ENCODE measurements around the gene PRICKLE2.

The PRICKLE2 gene

GRCh38 chr3:64247991-64248646, 22.9 kb upstream of the PRICKLE2 start:
- no peak for DNase-seq

- no peak for DNase-seq
Observed at GRCh38 chr3:64244011-64244942, 19.0 kb upstream of the PRICKLE2 start.

DNA sequence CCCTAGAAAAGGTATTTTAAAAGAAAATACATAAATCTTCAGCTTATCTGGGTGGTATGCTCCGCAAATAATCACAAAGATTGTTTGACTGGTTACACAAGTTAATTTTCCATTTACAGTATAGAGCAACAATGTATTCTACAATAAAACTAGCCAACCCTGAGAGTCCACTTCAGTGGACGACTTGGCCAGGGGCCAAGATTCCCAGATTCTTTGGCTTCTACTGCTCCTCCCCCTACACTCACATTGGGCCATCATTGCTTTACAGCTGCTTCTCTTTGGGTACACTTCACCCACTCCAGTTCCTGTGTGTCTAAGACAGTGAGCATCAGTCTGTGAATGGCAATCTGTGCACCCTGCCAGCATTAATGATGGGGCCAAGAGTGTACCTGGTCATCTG, 17.2 kb upstream of the PRICKLE2 start:
- no peak for DNase-seq

DNA sequence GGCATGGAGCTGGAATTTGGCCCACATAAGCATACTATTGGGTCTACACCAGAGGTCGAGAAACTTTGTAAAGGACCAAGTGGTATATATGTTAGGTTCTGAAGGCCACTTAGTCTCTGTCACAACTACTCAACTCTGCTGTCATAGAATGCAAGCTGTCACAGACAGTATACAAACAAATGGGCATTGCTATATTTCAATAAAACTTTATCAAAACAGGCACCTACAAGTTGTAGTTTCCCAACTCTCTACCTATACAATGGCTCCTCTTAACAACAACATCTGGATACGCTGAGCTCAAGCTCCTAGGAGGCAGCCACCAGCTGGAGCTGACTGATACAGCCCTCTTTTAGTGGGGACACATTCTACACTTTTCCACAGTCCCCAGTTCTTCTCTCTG, 15.7 kb upstream of the PRICKLE2 start:
- DNase-seq = no peak

DNA sequence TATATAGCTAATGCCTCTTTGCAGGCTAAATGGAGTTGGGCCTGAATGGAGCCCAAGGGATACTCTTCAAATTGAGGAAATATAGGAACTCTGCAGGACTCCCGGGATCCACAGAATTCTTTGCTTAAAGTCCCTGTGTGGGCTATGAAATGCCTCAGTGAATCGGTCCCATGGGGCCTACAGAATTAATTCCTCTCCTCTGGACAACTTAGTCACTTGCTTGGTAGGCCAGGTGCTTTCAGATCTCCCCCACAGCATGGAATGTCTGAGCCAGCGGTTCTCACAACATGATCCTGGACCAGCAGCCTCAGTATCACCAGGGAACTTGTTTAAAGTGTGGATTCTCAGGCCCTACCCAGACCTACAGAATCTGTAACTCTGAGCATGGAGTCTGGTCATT, 15.1 kb upstream of the PRICKLE2 start:
- no peak for DNase-seq

GRCh38 chr3:64239841-64240240, 14.6 kb upstream of the PRICKLE2 start:
- DNase-seq = no peak

DNA sequence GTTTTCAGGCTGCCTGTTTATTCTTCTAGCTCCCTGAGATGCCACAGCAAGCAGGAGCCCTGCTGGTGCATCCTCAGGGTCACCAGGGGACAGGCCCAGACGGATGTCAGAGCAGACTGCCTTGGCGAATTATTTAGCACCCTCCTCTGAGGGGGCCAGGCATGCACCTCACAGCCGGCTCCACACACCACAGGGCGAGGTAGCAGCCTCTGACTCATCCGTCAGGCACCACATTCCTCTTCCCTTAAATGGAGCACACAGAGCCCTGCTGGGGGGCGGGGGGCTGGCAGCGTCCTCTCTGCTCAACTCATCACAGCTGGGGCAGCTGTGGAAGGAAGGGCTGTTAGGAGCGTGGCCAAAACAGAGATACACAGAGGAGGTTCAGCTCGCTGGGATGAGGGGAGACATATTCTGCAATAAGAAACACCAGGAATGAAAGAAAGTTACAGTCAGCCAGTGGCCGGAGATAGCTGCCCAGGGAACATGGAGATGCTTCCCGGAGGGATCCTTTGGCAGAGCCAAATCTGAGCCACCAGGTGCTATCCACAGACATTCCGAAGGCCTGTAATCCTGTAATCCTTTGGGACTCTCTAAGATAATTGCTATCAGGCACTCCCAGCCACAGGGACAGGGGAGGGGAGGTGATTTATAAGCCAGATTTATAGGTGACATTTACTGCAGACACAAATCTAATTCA, 13.9 kb upstream of the PRICKLE2 start:
- no peak for DNase-seq

DNA sequence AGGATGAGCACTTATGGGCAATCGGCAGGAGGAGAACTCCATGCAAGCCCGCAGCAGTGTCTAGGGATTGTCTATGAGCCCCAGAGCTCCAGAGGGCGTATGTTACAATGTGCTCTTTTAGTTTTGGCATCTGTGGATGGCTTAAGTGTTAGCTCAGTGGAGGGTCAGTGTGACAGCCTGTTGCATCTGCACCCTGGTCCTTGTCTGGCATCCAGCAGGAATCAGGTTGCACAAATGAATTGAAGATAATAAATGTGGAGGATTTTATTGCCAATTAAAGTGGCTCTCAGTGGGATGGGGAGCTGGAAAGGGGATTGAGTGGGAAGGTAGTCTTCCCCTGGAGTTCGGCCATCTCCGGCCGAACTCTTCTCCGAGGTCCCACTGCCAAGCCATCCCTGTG, 11.8 kb upstream of the PRICKLE2 start:
- DNase-seq = no peak

DNA sequence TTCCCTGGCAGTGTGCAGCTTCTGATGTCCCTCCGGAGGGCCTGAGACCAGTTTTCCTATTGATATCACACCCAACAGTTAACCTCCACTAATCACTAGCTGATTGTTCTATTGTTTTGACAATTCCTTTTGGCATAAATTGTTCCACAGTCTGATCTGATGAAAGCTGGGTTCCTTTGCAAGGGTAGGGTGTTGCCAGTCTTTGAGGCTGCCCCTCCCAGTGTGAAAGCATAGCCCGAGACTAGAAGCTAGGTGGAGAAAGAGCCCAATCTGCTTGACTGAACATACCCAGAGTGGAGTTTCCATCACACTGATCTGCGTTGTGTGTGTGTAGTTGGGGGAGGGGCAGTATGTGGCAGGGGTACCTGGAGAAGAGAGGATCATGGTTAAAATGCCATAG, 10.3 kb upstream of the PRICKLE2 start:
- no peak for DNase-seq

GRCh38 chr3:64234571-64234970, 9.3 kb upstream of the PRICKLE2 start:
- DNase-seq = no peak

DNA sequence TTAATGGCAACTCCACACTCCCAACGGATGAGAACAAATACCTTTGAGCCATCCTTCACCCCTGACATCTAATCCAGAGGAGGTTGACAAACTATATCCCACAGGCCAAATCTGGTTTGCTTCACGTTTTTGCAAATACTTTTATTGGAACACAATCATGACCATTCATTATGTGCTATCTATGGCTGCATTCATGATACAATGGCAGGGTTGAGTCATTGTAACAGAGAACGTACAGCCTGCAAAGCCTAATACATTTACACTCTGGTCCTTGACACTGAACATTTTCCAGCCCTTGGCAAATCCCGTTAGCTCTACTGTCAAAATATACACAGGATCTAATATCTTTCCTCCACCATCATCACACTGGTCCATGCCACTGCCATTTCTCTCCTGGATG, 7.6 kb upstream of the PRICKLE2 start:
- no peak for DNase-seq

DNA sequence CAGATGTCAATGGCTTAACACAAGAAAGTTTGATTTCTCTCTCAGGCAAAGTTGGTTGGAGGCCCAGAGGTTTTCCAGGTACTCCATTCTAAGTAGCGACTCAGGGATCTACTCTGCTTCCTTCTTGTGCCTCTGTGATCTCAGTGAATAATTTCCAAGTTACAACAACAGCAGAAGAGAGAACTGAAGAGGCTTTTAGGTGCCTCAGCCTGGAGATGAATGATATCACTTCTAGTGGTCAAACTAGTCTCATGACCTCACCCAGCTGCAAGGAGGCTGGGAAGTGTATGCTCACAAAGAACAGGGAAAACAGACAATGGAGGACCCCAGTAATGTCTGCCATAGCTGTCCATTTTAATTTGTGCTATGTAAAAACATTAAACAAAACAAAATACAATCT, 4.6 kb upstream of the PRICKLE2 start:
- no peak for DNase-seq

- no peak for DNase-seq
Observed at GRCh38 chr3:64228110-64228509, 2.8 kb upstream of the PRICKLE2 start.

DNA sequence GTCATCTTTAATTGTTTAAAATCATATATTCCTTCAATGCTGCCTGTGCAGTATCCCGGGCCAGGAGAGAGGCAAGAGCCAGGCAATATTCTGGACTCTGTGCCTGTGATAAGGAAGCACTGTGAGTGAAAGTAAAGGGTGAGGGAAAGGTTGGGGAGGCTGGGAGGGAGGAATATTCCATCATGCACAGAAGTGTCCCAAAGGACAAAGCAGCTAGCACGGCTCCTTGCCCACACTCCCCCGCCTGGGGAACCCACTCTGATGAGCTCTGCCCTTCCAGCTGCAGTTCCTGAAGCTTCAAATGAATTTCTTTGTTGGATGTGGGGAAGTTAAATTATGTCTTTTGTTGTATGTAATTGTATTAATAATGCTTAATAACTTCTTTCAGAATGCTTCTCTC, 1.5 kb upstream of the PRICKLE2 start:
- DNase-seq = no peak

GRCh38 chr3:64225695-64226499, 631 bp upstream of the PRICKLE2 start:
- no peak for DNase-seq

DNA sequence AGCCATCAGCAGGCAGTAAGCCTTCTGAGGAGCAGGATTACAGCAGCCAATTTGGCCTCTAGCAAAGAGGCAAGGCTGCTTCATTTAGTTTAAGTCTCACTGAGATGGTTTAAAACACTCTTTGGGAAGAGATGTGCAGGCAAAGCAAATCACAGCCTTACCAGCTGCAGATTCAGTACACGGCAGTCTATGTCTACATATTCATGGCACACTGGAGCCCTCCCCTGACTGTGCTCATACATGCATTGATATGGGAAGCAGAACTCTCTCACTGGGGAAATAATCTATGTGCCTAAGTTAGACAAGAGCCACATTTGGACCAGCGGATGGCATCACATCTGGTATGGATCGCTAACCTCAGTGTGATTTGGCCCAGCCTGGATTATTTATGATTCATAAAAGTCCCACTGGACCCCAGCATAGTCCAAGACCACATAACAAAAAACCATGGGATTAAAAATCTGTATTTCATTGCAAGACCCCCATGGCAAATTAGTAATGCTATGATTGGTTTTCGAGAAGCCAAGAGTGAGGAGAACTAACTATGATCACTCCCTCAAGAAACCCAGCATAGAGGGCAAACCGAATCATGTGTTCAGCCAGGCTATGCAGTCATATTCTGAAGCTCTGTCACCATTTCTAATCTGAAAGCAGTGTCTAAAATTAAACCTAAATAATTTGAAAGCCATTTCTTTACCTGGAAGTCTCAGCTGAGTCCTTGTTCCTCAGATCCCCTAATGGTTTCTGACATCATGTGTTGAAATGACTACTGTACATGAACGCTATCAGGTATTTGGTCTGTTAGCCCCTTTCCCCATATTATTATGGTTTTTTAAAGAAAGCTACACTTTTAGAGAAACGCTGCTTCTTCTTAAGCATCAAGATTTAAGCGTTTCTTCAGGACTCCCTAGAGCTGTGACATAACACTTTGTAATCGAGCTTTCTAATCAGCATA, 1.2 kb downstream of the PRICKLE2 start:
- DNase-seq = no peak

GRCh38 chr3:64222501-64223111, 2.7 kb downstream of the PRICKLE2 start:
- no peak for DNase-seq

DNA sequence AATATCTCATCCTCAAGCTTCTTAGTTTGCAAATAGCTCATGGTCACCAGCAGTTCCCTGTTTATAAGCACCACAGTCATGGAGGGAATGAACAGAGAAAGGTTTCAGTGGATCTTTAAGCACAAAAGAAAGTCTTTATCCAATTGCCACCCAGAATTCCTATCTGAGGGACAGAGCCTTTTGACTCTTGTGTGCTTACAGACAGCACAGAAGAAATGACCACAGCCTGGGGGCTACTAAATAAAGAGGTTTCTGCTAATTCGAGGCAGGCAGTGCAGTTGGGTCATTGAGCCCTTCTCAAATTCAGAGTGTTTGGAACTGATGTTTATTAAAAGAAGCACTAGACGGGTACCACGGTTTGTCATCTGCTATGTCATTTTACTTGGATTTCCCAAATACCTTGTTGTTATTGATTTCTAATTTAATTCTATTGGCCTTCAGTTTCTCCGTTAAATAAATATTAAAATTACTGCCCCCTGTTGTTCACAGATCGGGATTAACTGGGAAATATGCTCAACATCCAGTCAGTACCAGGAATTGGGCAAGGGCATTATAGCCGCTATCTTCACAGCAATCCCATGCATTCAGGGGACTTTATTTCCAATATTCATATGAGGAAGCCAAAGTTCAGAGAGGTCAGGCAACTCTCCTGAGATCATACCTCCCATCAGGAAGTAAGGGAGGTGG, 3.6 kb downstream of the PRICKLE2 start:
- DNase-seq = no peak

DNA sequence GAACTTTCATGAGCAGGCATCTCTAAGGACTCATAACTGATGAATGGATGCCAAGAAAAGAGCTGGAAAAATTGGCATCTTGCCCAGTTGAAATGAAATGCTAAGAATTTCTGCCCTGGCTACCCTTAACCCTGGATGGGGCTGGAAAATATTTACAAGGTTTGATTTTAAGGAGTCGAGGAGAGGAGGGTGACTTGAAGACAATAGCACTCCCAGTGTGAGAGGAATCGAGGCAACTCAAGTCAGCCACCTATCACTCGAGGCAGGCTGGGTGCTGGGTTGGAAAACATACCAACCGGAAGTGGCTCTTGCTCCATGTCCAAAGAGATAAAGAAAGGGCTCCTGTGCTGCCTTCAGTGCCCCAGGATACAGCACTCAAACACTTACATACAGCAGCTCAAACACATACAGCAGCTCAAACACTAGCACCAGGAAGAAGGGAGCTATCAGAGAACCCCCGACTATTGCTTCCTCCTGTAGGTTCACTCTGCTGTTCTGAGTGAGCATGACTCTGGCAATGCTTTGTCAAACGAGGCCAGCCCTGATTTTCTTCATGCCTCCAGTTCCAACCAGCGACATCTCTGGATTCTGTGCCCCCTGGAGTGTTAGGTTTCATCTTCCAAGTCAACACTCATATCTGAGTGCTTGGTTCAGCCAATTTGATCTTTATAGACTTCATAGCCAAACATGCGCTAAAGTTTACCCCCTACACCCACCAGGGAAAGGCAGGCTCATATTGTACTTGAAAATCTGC, 4.9 kb downstream of the PRICKLE2 start:
- no peak for DNase-seq

DNA sequence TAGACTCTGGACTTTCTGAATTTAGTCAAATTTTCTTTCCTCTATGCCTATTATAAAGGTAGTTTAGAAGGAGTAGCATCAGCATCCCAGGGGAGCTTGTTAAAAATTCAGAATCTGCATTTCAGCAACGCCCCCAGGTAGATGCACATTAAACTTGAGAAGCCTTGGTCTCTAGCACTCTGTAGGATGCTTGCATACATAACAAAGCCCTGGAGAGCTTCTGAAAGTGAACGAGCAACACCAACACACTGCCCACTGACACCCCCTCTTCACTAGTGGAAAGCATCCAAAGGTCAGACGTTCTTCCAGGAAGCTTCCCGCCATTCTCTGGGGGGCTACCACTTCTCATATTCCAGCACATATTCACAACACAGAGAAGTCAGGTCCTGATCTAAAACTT, 6.5 kb downstream of the PRICKLE2 start:
- DNase-seq = no peak
